SK-N-SH treated with all-trans-retinoic acid at 6 μM for 48 hours (cell line): ENCODE results near the gene CRLF2.

Source experiments
- BACH2 ChIP-seq: fragments of 250-450 bp; sonication (Bioruptor Pico); IDR thresholded peaks from 2 replicates; pipeline ENCODE4 v1.9.0; 2021; ENCODE audit warnings: mild to moderate bottlenecking, borderline replicate concordance
- CSDC2 ChIP-seq: fragments of 250-450 bp; sonication (Bioruptor Pico); IDR thresholded peaks from 2 replicates; pipeline ENCODE4 v1.5.0; 2020; ENCODE audit warnings: mild to moderate bottlenecking, moderate library complexity
- GLIS3 ChIP-seq: fragments of 250-450 bp; sonication (Bioruptor Pico); IDR thresholded peaks from 2 replicates; pipeline ENCODE4 v1.5.0; 2020; ENCODE audit warnings: mild to moderate bottlenecking, moderate library complexity
- RARB ChIP-seq: fragments of 250-450 bp; sonication (Bioruptor Pico); IDR thresholded peaks from 2 replicates; pipeline ENCODE4 v1.8.0; 2021; ENCODE audit warnings: mild to moderate bottlenecking, moderate library complexity
- TOX ChIP-seq: fragments of 250-450 bp; sonication (Bioruptor Pico); IDR thresholded peaks from 2 replicates; pipeline ENCODE4 v1.8.0; 2021; ENCODE audit warnings: mild to moderate bottlenecking, moderate library complexity, borderline replicate concordance
- ZFP3 ChIP-seq: fragments of 250-450 bp; sonication (Bioruptor Pico); IDR thresholded peaks from 2 replicates; pipeline ENCODE4 v1.5.0; 2020; ENCODE audit warnings: mild to moderate bottlenecking, moderate library complexity
- ZFP30 ChIP-seq: fragments of 450-650 bp; formaldehyde crosslinking; IDR thresholded peaks from 2 replicates; pipeline ENCODE4 v1.5.0; 2022; ENCODE audit warnings: mild to moderate bottlenecking, moderate library complexity
- ZNF70 ChIP-seq: fragments of 450-650 bp; formaldehyde crosslinking; IDR thresholded peaks from 2 replicates; pipeline ENCODE4 v1.5.0; 2020; ENCODE audit warnings: mild to moderate bottlenecking, moderate library complexity
- TF ChIP-seq, protein P1 (sequence below): fragments of 250-450 bp; sonication (Bioruptor Pico); IDR thresholded peaks from 2 replicates; pipeline ENCODE4 v1.5.0; 2020; ENCODE audit warnings: mild to moderate bottlenecking, moderate library complexity
- TF ChIP-seq, protein P2 (sequence below): fragments of 250-450 bp; sonication (Bioruptor Pico); IDR thresholded peaks from 2 replicates; pipeline ENCODE4 v1.5.1; 2020; ENCODE audit warnings: low read depth, mild to moderate bottlenecking, moderate library complexity
- TF ChIP-seq, protein P3 (sequence below): fragments of 250-450 bp; sonication (Bioruptor Pico); IDR thresholded peaks from 2 replicates; pipeline ENCODE4 v1.8.0; 2020; ENCODE audit warnings: mild to moderate bottlenecking, moderate library complexity, borderline replicate concordance

DNA sequence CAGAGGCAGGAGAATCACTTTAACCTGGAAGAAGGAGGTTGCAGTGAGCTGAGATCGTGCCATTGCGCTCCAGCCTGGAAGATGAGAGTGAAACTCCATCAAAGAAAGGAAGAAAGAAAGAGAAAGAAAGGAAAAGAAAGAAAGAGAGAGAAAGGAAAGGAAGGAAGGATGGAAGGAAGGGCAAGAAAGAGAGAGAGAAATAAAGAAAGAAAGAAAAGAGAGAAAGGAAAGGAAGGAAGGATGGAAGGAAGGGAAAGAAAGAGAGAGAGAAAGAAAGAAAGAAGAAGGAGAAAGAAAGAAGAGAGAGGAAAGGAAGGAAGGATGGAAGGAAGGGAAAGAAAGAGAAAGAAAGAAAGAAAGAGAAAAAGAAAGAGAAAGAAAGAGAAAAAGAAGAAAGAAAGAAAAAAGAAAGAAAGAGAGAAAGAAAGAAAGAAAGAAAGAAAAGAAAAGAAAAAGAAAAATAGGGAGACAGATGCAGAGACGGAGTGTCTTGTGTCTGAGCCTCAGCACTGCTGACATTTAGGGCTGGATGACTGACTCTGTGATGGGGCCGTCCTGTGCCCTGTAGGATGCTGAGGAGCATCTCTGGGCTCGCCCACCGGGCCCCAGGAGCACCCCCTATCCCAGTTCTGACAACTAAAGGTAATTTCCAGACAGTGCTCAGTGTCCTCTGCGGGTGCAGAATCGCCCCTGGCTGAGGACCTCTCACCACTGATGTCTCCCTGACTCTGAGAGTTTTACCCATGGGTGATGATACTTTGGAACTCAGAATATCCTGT lies 61.7 kb downstream of the CRLF2 start:
- TF ChIP-seq GLIS3 (CRISPR knock-in tag) = no peak
- no peak for TF ChIP-seq RARB (CRISPR knock-in tag)
- TF ChIP-seq TOX (CRISPR knock-in tag) = no peak
- TF ChIP-seq, protein P1, sequence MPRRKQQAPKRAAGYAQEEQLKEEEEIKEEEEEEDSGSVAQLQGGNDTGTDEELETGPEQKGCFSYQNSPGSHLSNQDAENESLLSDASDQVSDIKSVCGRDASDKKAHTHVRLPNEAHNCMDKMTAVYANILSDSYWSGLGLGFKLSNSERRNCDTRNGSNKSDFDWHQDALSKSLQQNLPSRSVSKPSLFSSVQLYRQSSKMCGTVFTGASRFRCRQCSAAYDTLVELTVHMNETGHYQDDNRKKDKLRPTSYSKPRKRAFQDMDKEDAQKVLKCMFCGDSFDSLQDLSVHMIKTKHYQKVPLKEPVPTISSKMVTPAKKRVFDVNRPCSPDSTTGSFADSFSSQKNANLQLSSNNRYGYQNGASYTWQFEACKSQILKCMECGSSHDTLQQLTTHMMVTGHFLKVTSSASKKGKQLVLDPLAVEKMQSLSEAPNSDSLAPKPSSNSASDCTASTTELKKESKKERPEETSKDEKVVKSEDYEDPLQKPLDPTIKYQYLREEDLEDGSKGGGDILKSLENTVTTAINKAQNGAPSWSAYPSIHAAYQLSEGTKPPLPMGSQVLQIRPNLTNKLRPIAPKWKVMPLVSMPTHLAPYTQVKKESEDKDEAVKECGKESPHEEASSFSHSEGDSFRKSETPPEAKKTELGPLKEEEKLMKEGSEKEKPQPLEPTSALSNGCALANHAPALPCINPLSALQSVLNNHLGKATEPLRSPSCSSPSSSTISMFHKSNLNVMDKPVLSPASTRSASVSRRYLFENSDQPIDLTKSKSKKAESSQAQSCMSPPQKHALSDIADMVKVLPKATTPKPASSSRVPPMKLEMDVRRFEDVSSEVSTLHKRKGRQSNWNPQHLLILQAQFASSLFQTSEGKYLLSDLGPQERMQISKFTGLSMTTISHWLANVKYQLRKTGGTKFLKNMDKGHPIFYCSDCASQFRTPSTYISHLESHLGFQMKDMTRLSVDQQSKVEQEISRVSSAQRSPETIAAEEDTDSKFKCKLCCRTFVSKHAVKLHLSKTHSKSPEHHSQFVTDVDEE (CRISPR knock-in tag) = no peak
- TF ChIP-seq, protein P2, sequence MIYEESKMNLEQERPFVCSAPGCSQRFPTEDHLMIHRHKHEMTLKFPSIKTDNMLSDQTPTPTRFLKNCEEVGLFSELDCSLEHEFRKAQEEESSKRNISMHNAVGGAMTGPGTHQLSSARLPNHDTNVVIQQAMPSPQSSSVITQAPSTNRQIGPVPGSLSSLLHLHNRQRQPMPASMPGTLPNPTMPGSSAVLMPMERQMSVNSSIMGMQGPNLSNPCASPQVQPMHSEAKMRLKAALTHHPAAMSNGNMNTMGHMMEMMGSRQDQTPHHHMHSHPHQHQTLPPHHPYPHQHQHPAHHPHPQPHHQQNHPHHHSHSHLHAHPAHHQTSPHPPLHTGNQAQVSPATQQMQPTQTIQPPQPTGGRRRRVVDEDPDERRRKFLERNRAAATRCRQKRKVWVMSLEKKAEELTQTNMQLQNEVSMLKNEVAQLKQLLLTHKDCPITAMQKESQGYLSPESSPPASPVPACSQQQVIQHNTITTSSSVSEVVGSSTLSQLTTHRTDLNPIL (CRISPR knock-in tag) = no peak
- TF ChIP-seq ZNF70 = no peak
- TF ChIP-seq, protein P3, sequence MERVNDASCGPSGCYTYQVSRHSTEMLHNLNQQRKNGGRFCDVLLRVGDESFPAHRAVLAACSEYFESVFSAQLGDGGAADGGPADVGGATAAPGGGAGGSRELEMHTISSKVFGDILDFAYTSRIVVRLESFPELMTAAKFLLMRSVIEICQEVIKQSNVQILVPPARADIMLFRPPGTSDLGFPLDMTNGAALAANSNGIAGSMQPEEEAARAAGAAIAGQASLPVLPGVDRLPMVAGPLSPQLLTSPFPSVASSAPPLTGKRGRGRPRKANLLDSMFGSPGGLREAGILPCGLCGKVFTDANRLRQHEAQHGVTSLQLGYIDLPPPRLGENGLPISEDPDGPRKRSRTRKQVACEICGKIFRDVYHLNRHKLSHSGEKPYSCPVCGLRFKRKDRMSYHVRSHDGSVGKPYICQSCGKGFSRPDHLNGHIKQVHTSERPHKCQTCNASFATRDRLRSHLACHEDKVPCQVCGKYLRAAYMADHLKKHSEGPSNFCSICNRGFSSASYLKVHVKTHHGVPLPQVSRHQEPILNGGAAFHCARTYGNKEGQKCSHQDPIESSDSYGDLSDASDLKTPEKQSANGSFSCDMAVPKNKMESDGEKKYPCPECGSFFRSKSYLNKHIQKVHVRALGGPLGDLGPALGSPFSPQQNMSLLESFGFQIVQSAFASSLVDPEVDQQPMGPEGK (CRISPR knock-in tag) = no peak
- TF ChIP-seq ZFP30 (CRISPR knock-in tag) = no peak
- no peak for TF ChIP-seq BACH2 (CRISPR knock-in tag)
- TF ChIP-seq ZFP3 = no peak
- no peak for TF ChIP-seq CSDC2 (CRISPR knock-in tag)
